ENCODE results near the gene PRDX2.
"Not testable (repeated sequence)": the region's sequence is repeated elsewhere in the genome, so short reads cannot be mapped to it uniquely, and the experiment has no call there.

PRDX2 gene

DNA sequence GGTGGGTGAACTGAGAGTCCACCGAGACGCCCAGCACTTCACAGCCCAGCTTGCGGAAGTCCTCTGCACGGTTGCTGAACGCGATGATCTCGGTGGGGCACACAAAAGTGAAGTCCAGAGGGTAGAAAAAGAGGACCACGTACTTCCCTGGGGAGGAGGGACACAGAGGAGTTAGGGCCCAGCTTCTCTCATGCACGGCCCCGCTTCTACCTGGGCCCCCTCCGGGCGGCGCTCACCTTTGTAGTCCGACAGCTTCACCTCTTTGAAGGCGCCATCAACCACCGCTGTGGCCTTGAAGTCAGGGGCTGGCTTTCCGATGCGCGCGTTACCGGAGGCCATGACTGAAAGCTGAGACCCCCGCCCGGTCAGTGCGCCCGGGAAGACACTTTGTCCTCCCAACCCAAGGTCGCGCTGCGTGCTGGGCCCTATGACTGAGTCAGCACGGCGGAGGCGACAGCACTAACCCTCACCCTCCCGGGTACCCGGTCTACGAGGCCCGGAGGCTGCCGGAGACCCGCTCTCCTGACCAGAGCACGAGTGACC, 606 bp downstream of the PRDX2 start:
- peak overlapping the region; percentile 88 for H3K9ac ChIP-seq (ENCODE audit: low read length)
- peak overlapping the region; percentile 73 for H2AFZ ChIP-seq (ENCODE audit: low read depth, low read length)
- peak overlapping the region in 1 of 2 experiments; percentile 88 for H3K14ac ChIP-seq (ENCODE audit: low read length in 2 of 2)
- peak overlapping the region in 1 of 2 experiments; percentile 80 for H3K23ac ChIP-seq (ENCODE audit: low read length in 2 of 2)
- H2AK5ac ChIP-seq (ENCODE audit: low read length, severe bottlenecking) = no peak overlapping the region
- DNase-seq = peak; percentile 33
- H3K27me3 ChIP-seq (ENCODE audit: control insufficient read depth in 1 of 2, insufficient read depth in 1 of 2, low read length in 2 of 2) = no peaks in the 10 kb centered on the region
- peak overlapping the region; percentile 9 for H4K8ac ChIP-seq (ENCODE audit: low read length)
- H2BK15ac ChIP-seq (ENCODE audit: low read depth, poor library complexity, severe bottlenecking) = no peak overlapping the region
- H4K91ac ChIP-seq (ENCODE audit: low read length) = no peak overlapping the region
- no peak overlapping the region for H3K27ac ChIP-seq (ENCODE audit: low read length, poor library complexity, severe bottlenecking)
- H2BK120ac ChIP-seq (ENCODE audit: low read depth, low read length) = no peak overlapping the region
- 8% methylated on average over 32 of the region's 38 CpGs for WGBS
- peaks cover 27% of the 10 kb centered on the region for H3K4me1 ChIP-seq (ENCODE audit: control insufficient read depth, insufficient read depth, low read depth, low read length)
- H3K9me3 ChIP-seq (ENCODE audit: control insufficient read depth, low read length) = no peaks in the 10 kb centered on the region
- H3K79me1 ChIP-seq (replicated peaks; ENCODE audit: low read length, poor library complexity, severe bottlenecking) = peaks cover 19% of the 10 kb centered on the region
- H3K4me3 ChIP-seq (ENCODE audit: insufficient read depth in 1 of 2, low read depth in 1 of 2, low read length in 2 of 2) = peak overlapping the region; percentile 80 to 89
- H2BK12ac ChIP-seq (ENCODE audit: low read length in 2 of 2) = no peak overlapping the region
- peaks cover 14 to 23% of the 10 kb centered on the region in 2 experiments for H3K36me3 ChIP-seq (ENCODE audit: control insufficient read depth in 1 of 2, insufficient read depth in 2 of 2, low read depth in 1 of 2, low read length in 2 of 2)
- H3K4me2 ChIP-seq (ENCODE audit: low read length, poor library complexity, severe bottlenecking) = peak overlapping the region; percentile 68
- peak overlapping the region in 1 of 2 experiments; percentile 50 for H3K4ac ChIP-seq (ENCODE audit: low read depth in 1 of 2, low read length in 2 of 2)
- peak overlapping the region; percentile 7 to 73 for H3K18ac ChIP-seq (ENCODE audit: low read depth in 1 of 2, low read length in 2 of 2)
- H2BK5ac ChIP-seq (ENCODE audit: low read depth, low read length, poor library complexity, severe bottlenecking) = no peak overlapping the region

DNA sequence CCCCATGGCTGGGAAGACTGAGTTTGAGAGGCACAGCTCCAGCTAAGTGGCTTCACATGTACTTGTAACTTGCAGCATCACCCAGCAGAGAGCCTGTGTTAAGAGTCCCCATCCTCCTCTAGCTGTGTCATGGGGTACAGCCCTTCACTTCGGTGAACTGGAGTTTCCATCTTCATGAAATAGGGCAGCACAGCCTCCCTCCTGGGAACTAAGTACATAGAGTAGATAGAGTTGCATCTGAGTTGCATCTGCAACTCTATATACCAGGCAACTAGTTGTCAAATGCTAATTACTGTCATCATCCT, 1.2 kb downstream of the PRDX2 start:
- Histone ChIP-seq H3K36me3 (ENCODE audit: control insufficient read depth in 1 of 2, insufficient read depth in 2 of 2, low read depth in 1 of 2, low read length in 2 of 2) (peaks cover 14 to 23% of the 10 kb centered on the region in 2 experiments), H3K27ac (ENCODE audit: low read length, poor library complexity, severe bottlenecking) (no peak overlapping the region), H2AFZ (ENCODE audit: low read depth, low read length) (no peak overlapping the region), H2BK5ac (ENCODE audit: low read depth, low read length, poor library complexity, severe bottlenecking) (no peak overlapping the region), H3K4me1 (ENCODE audit: control insufficient read depth, insufficient read depth, low read depth, low read length) (peaks cover 29% of the 10 kb centered on the region), H4K8ac (ENCODE audit: low read length) (no peak overlapping the region), H3K27me3 (ENCODE audit: control insufficient read depth in 1 of 2, insufficient read depth in 1 of 2, low read length in 2 of 2) (no peaks in the 10 kb centered on the region), H3K4me3 (ENCODE audit: insufficient read depth in 1 of 2, low read depth in 1 of 2, low read length in 2 of 2) (peak overlapping the region in 1 of 2 experiments; percentile 89), H3K14ac (ENCODE audit: low read length in 2 of 2) (no peak overlapping the region), H2AK5ac (ENCODE audit: low read length, severe bottlenecking) (no peak overlapping the region), H3K4me2 (ENCODE audit: low read length, poor library complexity, severe bottlenecking) (peak overlapping the region; percentile 68), H3K79me1 (replicated peaks; ENCODE audit: low read length, poor library complexity, severe bottlenecking) (peaks cover 19% of the 10 kb centered on the region), H3K9me3 (ENCODE audit: control insufficient read depth, low read length) (no peaks in the 10 kb centered on the region), H4K91ac (ENCODE audit: low read length) (no peak overlapping the region), H3K4ac (ENCODE audit: low read depth in 1 of 2, low read length in 2 of 2) (no peak overlapping the region), H2BK12ac (ENCODE audit: low read length in 2 of 2) (no peak overlapping the region), H2BK120ac (ENCODE audit: low read depth, low read length) (no peak overlapping the region), H3K18ac (ENCODE audit: low read depth in 1 of 2, low read length in 2 of 2) (no peak overlapping the region), H3K9ac (ENCODE audit: low read length) (peak overlapping the region; percentile 88), H3K23ac (ENCODE audit: low read length in 2 of 2) (peak overlapping the region in 1 of 2 experiments; percentile 89), H2BK15ac (ENCODE audit: low read depth, poor library complexity, severe bottlenecking) (no peak overlapping the region)
- DNase-seq = peak; percentile 71
- WGBS = 100% methylated on average over 1 of the region's 1 CpG

DNA sequence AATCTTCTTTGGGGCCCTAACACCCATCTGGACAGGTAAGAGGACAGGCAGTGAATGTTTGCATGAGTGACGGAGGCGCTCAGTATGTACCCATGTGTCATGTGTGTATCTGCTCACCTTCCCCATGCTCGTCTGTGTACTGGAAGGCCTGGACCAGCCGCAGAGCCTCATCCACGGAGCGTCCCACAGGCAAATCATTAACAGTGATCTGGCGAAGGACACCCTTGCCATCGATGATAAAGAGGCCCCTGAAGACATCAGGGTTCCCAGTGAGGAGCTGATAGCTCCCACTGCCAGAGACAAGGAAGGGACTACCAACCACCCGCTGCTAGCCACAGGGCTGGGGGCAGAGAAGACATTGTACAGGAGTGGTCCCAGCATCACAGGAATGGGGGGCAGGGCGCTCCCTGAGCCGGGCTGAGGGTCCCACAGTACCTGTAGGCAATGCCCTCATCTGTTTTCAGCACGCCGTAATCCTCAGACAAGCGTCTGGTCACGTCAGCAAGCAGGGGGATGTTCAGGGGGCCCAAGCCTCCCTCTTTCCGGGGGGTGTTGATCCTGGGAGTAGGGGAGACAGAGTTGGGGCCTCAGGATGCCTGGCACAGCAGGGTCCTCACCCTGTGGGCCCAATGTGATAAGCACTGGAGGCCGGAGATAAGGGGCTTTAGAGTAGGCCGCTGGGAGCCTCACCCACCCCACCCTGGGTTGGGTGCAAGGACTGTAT, 1.7 kb downstream of the PRDX2 start:
- Histone ChIP-seq H4K8ac (ENCODE audit: low read length) (no peak overlapping the region), H3K14ac (ENCODE audit: low read length in 2 of 2) (no peak overlapping the region), H3K4ac (ENCODE audit: low read depth in 1 of 2, low read length in 2 of 2) (no peak overlapping the region), H3K79me1 (replicated peaks; ENCODE audit: low read length, poor library complexity, severe bottlenecking) (peaks cover 19% of the 10 kb centered on the region), H2BK12ac (ENCODE audit: low read length in 2 of 2) (no peak overlapping the region), H2AK5ac (ENCODE audit: low read length, severe bottlenecking) (no peak overlapping the region), H3K4me3 (ENCODE audit: insufficient read depth in 1 of 2, low read depth in 1 of 2, low read length in 2 of 2) (peak overlapping the region in 1 of 2 experiments; percentile 89), H3K27me3 (ENCODE audit: control insufficient read depth in 1 of 2, insufficient read depth in 1 of 2, low read length in 2 of 2) (no peaks in the 10 kb centered on the region), H2BK120ac (ENCODE audit: low read depth, low read length) (no peak overlapping the region), H3K18ac (ENCODE audit: low read depth in 1 of 2, low read length in 2 of 2) (no peak overlapping the region), H2BK5ac (ENCODE audit: low read depth, low read length, poor library complexity, severe bottlenecking) (no peak overlapping the region), H3K23ac (ENCODE audit: low read length in 2 of 2) (peak overlapping the region in 1 of 2 experiments; percentile 89), H3K27ac (ENCODE audit: low read length, poor library complexity, severe bottlenecking) (no peak overlapping the region), H3K36me3 (ENCODE audit: control insufficient read depth in 1 of 2, insufficient read depth in 2 of 2, low read depth in 1 of 2, low read length in 2 of 2) (peaks cover 14 to 23% of the 10 kb centered on the region in 2 experiments), H2AFZ (ENCODE audit: low read depth, low read length) (no peak overlapping the region), H3K9me3 (ENCODE audit: control insufficient read depth, low read length) (no peaks in the 10 kb centered on the region), H3K9ac (ENCODE audit: low read length) (no peak overlapping the region), H4K91ac (ENCODE audit: low read length) (no peak overlapping the region), H3K4me2 (ENCODE audit: low read length, poor library complexity, severe bottlenecking) (no peak overlapping the region), H3K4me1 (ENCODE audit: control insufficient read depth, insufficient read depth, low read depth, low read length) (peaks cover 29% of the 10 kb centered on the region), H2BK15ac (ENCODE audit: low read depth, poor library complexity, severe bottlenecking) (no peak overlapping the region)
- no peak for DNase-seq
- WGBS = 96% methylated on average over 18 of the region's 18 CpGs

DNA sequence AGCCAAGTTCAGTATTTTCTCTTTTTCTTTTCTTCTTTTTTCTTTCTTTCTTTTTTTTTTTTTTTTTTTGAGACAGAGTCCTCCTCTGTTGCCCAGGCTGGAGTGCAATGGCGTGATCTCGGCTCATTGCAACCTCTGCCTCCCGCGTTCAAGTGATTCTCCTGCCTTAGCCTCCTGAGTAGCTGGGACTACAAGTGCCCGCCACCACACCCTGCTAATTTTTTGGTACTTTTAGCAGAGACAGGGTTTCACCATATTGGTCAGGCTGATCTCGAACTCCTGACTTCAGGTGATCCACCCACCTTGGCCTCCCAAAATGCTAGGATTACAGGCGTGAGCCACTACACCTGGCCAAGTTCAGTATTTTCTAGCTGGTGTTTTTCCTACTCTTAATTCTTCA, 4.0 kb downstream of the PRDX2 start:
- not testable (repeated sequence) for H2BK15ac ChIP-seq (ENCODE audit: low read depth, poor library complexity, severe bottlenecking); H4K8ac ChIP-seq (ENCODE audit: low read length); H2AK5ac ChIP-seq (ENCODE audit: low read length, severe bottlenecking); H3K4me2 ChIP-seq (ENCODE audit: low read length, poor library complexity, severe bottlenecking); H3K4me3 ChIP-seq (ENCODE audit: insufficient read depth in 1 of 2, low read depth in 1 of 2, low read length in 2 of 2); H3K23ac ChIP-seq (ENCODE audit: low read length in 2 of 2); H3K14ac ChIP-seq (ENCODE audit: low read length in 2 of 2); H3K27me3 ChIP-seq (ENCODE audit: control insufficient read depth in 1 of 2, insufficient read depth in 1 of 2, low read length in 2 of 2); H3K18ac ChIP-seq (ENCODE audit: low read depth in 1 of 2, low read length in 2 of 2); H3K9ac ChIP-seq (ENCODE audit: low read length); H2AFZ ChIP-seq (ENCODE audit: low read depth, low read length); H3K27ac ChIP-seq (ENCODE audit: low read length, poor library complexity, severe bottlenecking); DNase-seq; H3K4ac ChIP-seq (ENCODE audit: low read depth in 1 of 2, low read length in 2 of 2); H2BK12ac ChIP-seq (ENCODE audit: low read length in 2 of 2); H4K91ac ChIP-seq (ENCODE audit: low read length); H2BK120ac ChIP-seq (ENCODE audit: low read depth, low read length); H3K9me3 ChIP-seq (ENCODE audit: control insufficient read depth, low read length); H2BK5ac ChIP-seq (ENCODE audit: low read depth, low read length, poor library complexity, severe bottlenecking)
- H3K4me1 ChIP-seq (ENCODE audit: control insufficient read depth, insufficient read depth, low read depth, low read length) = peaks cover 36% of the 10 kb centered on the region
- peaks cover 14 to 23% of the 10 kb centered on the region in 2 experiments for H3K36me3 ChIP-seq (ENCODE audit: control insufficient read depth in 1 of 2, insufficient read depth in 2 of 2, low read depth in 1 of 2, low read length in 2 of 2)
- H3K79me1 ChIP-seq (replicated peaks; ENCODE audit: low read length, poor library complexity, severe bottlenecking) = peaks cover 19% of the 10 kb centered on the region
- WGBS = over 99% methylated on average over 7 of the region's 7 CpGs

Measured in mesenchymal stem cell (in vitro differentiated cells and primary cell).